ENCODE measurements around the gene NF2.
"Not testable (repeated sequence)": the region's sequence is repeated elsewhere in the genome, so short reads cannot be mapped to it uniquely, and the experiment has no call there.

Gene NF2

DNA sequence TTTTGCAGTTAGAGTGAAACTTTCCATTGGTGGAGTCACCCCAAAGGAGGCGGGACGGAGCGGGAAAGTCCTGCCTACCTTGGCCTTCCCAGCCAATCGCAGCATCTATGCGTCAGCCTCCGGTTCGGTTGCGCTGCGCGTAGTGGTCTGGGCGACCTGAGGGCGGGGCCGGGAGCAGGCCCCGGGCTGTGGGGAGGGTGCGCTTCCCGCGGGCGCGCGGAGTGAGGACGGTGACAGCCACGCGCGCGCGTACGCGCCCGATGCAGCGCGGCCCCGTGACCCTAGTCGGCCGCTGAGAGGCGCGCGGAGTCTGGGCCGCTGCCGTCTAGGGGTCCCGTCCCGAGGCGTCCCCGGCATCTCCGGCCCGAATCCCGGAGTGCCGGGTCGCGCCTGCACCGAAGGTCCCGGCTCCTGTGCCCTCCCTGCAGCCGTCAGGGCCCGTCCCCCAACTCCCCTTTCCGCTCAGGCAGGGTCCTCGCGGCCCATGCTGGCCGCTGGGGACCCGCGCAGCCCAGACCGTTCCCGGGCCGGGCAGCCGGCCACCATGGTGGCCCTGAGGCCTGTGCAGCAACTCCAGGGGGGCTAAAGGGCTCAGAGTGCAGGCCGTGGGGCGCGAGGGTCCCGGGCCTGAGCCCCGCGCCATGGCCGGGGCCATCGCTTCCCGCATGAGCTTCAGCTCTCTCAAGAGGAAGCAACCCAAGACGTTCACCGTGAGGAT, at the start of gene NF2:
Gene NF2 (plus strand): TSS at position 276 of the 718 bp plus-strand sequence. CDS start 366 bp downstream, at position 642.
- DNase-seq, result peak; percentile 97

DNA sequence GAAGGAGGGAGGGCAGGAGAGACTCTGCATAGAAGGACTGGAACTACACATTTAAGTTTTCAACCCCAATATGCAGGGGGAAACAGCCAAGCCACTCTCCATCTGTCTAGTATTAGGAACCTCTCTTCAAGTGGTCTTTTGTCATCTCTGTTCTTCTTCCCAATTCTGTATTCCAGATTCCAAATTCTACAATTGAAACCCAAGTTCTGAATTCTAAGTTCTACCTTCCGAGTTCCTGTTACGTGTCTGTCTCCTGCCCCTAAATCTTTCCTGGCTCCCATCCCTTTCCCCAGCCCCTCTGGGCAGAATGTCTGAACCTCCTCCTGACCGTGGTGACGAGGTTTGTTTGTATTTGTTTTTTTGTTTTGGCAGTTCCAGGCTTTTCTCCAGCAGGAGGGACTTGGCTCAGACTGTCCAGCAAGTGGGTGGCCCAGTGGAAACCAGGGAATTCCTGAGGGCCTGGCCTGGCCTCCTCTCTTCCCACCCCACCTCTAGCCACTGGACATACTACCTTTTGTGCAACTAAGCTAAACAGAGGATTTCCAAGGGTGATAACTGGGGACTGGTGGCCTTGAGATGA, 48.3 kb upstream of the NF2 start:
- no peak for DNase-seq

DNA sequence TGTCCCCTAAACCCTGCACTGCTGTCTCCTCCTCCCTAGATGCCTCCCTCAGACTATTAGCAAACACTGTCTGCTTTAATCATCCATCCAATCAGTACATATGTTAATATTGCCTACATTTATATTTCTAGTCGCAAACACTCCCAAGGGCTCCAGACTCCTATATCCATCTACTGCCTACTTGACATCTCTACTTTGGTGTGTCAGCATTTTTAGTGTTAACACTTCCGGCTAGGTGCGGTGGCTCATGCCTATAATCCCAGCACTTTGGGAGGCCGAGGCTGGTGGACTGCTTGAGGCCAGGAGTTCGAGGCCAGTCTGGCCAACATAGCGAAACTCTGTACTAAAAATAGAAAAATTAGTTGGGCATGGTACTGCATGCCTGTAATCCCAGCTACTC, 44.4 kb upstream of the NF2 start:
- DNase-seq, result no peak

DNA sequence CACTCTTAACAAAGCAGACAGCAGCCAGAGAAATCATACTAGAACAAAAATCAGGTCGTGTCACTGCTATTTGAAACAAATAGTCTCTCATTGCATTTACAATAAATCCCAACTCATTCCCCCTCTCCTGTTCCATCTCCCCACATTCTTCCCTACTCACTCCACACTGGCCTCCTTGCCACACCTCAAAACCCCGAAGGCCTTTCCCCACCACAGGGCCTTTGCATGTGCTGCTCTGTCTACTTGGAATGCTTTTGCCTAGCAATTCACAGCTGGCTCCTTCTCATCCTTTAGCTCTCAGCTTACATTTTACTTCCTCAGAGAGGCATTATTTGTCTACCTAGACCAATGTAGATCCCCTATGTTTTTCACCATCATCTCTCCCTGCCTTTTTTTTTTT, 43.6 kb upstream of the NF2 start:
- no peak for DNase-seq

DNA sequence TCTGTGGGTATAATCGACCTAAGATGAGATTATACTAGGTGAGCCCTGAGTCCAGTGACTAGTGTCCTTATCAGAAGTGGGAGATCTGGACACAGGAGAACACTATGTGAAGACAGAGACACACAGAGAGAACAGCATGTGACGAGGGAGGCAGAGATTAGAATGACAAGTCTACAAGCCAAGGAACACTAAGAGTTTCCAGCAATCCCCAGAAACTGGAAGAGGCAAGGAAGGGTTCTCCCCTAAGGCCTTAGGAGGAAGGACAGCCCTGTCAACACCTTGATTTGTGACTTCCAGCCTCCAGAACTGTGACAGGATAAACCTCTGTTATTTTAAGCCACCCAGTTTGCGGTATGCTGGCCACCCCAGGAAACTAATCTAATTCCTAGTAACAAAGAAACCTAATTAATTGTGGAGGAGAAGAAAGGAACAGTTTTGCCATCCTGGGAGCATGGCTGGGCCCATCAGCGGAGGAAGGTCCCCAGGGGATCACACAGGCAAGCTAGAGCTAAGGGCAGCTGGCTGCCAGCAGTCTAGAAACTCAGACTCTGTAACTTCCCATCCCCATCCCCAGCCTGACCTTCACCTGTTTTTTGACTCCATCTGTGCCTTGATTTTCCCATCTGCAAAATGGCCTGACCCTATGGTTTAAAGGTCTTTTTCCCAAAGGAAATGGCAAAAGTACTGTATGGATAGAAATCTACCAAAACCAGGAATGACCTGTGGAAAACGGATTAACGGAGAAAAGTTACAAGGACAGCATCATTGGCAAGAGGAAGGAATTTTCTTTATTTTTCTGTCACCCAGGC, 39.6 kb upstream of the NF2 start:
- DNase-seq, result no peak

DNA sequence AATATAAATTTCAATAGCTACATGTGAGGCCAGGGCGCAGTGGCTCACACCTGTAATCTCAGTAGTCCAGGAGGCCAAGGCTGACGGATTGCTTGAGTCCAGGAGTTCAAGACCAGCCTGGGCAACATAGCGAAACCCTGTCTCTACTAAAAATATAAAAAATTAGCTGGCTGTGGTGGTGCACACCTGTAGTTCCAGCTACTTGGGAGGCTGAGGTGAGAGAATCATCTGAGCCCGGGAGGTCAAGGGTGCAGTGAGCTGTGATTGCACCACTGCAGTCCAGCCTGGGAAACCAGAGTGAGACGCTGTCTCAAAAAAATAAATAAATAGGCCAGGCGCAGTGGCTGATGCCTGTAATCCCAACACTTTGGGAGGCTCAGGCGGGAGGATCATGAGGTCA, 36.9 kb upstream of the NF2 start:
- not testable (repeated sequence) for DNase-seq

DNA sequence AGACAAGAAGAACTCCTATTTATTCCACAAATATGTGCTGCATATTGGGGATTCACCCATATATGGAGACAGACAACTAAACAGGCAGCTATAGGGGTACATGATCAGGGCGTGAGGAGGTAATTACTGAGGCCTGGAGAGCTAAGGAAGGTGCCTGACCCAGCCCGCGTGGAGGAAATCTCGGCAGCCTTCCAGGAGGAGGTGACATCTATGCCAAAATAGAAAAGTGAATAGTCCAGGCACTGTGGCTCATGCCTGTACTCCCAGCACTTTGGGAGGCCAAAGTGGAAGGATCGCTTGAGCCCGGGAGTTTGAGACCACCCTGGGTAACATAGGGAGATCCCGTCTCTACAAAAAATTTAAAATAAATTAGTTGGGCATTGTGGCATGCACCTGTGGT, 36.1 kb upstream of the NF2 start:
- no peak for DNase-seq

DNA sequence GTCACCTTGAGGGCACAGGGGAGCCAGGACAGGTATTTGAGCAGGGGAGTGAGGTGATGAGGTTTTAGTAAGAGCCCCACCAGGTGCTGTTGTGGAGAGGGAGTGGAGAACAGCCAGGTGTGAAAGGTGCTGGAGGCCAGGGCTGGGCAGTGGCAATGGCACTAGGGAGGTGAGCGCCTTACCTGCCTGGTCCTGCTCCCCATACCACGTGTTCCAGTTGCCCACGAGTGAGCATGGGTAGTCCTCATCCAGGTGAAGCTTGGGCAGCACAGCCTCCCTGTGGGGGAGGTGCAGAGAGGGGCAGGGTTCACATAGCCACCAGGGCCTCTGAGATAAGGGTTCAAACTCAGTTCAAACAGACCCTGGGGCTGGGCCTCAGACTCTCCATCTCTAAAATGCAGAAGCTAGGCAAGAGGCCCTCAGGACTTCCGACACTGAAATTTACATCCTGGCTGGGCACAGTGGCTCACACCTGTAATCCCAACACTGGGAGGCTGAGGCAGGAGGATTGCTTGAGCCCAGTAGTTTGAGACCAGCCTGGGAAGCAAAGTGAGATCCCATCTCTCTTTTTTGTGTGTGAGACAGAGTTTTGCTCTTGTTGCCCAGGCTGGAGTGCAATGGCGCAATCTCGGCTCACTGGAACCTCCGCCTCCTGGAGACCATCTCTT, 34.3 kb upstream of the NF2 start:
- no peak for DNase-seq

DNA sequence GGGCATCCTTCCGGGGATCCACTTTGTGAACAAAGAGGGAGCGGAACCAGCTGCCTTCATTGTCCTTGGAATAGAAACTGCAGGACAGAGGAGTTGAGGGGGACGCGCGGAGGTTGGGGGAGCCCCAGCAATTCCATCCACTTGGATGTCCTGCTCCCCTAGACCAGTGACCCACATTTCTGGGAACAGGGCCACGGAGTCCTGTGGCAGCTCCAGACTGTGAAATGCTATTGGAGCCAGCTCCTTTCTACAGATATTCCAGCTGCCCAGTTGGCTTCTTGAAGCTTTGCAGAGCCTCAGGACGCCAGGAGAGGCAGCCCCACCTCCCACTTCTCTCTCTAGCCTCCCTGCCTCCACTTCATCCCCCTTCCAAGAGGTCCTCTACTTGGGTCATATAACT, 33.0 kb upstream of the NF2 start:
- no peak for DNase-seq

DNA sequence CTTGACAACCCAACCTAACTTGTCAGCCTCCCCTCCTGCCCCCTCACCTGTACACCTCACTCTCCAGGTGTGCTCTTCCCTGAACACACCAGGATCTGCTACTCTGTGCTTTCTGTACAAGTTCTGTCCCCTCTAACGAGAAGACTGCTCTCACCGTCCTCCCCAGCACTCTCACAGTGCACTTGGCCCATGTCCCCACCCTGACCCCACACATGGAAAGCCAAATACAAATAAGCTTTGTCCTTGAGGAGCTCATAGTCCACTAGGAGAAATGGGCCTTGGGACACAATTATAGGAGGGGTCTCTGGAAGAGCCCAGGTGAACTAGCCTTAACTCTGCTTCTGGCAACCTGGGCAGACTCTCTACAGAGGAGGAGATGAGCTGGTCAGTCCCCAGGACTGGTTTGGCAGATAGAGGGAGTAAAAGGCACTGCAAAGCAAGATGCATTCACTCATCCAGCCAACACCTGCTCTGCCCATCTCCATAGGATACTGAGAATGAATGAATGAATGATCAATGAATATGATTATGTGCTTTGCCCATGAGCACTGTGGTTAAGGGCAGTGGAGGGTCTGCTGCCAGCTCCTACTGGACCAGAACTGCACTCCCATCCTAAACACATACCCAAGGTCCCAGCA, 32.4 kb upstream of the NF2 start:
- no peak for DNase-seq

DNA sequence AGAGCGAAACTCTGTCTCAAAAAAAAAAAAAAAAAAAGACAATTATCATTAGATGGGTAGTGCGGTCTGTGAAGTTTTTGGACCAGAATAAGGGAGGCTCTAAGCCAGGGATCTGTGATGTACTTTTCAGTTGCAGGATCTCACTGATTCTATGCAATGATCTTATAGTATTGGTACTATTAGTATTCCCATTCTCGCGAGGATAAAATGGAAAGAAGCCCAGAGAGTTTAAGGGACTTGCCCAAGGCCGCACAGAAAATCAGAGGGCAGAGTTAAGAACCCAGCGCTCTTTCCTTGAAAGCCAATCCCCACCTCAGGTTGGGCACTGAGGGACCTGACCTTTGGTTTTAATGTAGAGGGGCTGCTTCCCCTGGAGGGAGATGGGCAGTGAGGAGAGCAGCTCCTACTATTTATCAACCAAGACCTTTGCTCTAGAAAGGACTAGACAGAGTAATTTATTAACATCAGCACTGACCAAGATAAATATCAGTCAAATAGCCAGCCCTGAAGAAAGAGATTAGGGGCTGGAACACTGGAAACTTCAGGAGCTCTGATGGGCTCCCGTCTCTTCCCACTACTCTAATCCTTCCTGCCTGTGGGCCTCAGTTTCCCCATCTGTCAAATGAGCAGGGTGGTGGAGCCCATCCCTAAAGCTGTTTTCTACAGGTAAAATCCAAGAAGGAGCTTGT, 28.5 kb upstream of the NF2 start:
- DNase-seq, result no peak

DNA sequence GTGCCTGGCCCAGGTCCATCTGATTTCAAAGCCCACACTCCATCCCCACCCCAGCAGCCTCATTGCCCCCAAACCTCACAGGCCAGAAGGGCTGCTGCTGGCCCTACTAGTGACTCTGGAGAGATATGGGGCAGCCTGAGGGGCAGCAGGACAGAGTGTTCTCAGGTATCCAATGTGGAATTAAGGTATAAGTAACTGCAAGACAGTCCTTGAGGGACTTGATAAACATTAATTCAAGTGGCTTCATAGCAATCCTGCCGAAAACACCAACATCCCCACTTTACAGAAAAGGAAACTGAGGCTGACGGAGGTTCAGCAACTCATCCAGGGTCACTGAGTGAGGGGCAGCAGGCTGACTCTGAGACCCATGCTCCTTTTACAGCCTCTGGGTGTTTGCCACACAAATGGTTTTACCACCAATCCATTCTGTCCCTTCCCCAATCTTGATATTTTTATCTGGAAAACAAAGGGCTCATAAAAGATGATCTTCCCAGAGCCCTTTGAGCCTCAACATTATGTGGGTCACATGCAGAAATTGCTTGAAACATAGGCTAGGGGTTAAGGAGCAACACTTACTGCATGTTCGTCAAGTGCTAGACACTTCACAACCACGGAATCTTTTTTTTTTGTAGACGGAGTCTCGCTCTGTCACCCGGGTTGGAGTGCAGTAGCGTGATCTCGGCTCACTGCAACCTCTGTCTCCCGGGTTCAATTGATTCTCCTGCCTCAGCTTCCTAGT, 24.8 kb upstream of the NF2 start:
- no peak for DNase-seq

DNA sequence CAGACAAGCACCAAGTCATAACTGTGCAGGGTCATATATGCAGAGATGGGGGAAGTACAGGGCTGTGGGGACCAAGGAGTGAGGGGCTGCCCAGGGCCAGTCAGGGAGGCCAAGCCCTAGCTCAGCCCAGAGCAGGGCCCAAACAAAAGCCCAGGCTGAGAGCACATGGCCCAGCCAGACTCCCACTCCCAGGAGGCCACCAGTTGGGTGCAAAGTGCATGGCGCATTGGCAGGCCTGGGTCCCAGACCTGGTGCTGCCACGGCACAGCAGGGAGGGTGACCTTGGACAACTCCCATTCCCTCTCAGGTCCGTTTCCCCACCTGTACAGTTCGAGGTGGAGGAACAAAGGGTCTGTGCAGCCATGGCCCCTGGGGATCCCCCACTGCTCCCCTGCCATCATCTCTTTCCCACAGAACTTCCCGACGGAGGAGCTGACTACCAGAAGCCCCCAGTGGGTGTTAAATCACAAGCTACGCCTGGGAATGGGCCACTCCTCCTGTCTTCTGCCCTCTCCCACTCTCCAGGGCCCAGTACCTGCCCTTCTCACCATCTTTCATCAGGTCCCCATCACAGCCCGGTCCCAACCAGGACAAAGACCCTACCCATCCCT, 23.1 kb upstream of the NF2 start:
- no peak for DNase-seq

DNA sequence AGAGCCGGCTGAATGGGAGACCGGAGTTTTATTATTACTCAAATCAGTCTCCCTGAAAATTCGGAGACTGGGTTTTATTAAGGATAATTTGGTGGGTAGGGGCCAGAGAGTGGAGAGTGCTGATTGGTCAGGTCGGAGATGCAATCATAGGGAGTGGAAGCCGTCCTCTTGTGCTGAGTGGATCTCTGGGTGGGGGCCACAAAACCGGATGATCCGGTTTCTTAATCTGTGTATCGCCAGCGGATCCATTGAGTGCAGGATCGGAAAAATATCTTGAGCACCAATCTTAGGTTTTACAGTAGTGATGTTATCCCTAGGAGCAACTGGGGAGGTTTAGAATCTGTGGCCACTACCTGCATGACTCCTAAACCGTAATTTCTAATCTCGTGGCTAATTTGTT, 21.6 kb upstream of the NF2 start:
- DNase-seq, result no peak

DNA sequence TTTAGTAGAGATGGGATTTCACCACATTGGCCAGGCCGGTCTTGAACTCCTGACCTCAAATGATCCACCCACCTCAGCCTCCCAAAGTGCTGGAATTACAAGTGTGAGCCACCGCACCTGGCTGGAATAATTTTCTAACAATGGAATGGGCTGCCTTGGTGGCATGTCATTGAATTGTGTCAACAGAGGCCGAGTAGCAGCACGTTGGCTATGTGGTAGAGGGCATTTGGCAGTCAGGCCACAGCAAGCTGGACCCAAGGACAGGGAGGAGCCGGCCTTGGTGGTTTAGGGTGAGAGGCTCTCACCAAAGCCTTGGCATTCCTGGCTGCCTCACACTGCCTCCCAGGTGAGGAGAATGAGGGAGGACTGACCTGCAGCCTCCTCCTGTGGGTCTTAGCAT, 18.5 kb upstream of the NF2 start:
- DNase-seq, result no peak

DNA sequence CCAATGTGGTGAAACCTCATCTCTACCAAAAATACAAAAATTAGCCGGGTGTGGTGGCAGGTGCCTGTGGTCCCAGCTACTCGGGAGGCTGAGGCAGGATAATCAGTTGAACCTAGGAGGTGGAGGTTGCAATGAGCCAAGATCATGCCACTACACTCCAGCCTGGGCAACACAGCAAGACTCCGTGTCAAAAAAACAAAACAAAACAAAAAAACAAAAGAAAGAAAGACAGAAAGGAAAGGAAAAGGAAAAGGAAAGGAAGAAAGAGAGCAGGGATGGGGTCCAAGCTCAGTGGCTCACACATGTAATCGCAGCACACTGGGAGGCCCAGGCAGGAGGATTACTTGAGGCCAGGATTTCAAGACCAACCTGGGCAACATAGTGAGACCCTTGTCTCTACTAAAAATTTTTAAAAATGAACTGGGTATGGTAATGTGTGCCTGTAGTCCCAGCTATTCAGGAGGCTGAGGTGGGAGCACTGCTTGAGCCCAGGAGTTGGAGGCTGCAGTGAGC, 17.2 kb upstream of the NF2 start:
- not testable (repeated sequence) for DNase-seq

DNA sequence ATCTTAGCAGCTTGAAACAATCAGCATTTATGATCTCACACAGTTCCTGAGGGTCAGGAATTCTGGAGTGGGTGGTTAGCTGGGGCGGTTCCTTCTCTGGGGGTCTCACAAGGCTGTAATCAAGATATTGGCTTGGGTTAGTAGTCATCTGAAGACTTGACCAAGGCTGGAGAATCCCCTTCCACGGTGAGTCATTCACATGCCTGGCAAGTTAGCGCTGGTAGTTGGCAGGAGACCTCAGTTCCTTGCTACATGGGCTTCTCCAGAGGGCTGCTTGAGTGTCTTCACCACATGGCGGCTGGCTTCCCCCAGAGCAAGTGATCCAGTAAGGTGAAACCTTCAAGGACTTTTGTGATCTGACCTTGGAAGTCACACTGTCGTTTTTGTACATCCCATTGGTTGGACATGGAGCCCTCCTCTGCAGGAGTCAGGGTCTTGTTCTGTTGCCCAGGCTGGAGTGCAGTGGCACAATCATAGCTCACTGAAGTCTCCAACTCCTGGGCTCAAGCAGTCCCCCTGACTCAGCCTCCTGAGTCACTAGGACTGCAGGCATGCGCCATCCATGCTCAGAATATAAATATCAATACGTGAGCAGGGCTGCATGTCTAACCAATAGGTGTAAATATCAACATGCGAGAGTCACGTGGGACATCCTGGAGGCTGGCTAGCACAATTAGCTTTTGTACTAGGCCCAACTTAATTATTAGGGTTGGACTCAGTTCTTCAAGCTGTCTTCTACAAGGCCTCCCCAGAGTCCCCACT, 15.3 kb upstream of the NF2 start:
- DNase-seq, result peak; percentile 43

DNA sequence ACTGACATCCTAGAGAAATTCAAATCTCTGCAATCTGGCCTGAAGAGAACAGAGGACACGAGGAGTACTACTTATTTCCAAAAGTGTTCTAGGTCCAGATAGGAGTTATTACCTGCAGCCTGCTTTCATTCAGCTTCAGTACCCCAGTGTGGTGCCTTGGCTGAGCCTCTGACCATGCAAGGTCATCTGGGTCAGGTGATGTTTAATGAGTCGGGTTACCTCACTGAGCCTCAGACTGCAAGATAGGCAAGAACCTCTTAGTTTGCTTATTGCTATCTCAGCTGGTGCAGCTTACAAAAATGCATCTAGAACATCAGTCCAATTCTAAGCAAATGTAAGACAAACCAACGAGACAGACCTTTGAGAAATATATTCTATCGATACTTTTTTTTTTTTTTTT, 9.5 kb upstream of the NF2 start:
- no peak for DNase-seq

DNA sequence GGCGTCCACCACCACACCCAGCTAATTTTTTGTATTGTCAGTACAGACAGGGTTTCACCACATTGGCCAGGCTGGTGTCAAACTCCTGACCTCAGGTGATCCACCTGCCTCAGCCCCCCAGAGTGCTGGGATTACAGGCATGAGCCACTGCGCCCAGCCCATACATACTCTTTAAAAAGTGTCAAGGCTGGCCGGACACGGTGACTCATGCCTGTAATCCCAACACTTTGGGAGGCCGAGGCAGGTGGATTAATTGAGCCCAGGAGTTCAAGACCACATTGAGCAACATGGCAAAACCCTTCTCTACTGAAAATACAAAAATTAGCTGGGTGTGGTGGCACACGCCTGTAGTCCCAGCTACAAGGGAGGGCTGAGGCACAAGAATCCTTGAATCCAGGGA, 9.0 kb upstream of the NF2 start:
- DNase-seq, result not testable (repeated sequence)

DNA sequence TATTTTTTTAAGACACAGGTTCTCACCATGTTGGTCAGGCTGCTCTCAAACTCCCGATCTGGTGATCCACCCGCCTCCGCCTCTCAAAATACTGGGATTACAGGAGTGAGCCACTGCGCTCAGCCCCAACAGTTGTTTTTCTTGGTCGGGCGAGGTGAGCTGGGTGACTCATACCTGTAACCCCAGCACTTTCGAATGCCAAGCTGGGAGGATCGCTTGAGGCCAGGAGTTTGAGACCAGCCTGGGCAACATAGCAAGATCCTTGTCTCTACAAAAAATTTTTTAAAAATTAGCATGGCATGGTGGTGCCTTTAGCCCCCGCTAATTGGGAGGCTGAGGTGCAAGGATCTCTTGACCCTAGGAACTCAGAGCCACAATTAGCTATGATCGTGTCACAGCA, 7.0 kb upstream of the NF2 start:
- DNase-seq, result no peak
